ENCODE measurements around the gene SIRPB2.

- no peak for TF ChIP-seq CTCF (IDR thresholded peaks at IDR 0.05)
- TF ChIP-seq GATA3 (IDR thresholded peaks at IDR 0.05; ENCODE audit: borderline replicate concordance), result no peak
- no peak for TF ChIP-seq CHD4 (IDR thresholded peaks at IDR 0.05; ENCODE audit: borderline replicate concordance)
- no peak for TF ChIP-seq KDM5A (IDR thresholded peaks at IDR 0.05)
Observed at GRCh38 chr20:1535420-1536175, 44.4 kb upstream of the SIRPB2 start.

Data from A549 (cell line).